ENCODE results near the gene EFCAB12.

DNA sequence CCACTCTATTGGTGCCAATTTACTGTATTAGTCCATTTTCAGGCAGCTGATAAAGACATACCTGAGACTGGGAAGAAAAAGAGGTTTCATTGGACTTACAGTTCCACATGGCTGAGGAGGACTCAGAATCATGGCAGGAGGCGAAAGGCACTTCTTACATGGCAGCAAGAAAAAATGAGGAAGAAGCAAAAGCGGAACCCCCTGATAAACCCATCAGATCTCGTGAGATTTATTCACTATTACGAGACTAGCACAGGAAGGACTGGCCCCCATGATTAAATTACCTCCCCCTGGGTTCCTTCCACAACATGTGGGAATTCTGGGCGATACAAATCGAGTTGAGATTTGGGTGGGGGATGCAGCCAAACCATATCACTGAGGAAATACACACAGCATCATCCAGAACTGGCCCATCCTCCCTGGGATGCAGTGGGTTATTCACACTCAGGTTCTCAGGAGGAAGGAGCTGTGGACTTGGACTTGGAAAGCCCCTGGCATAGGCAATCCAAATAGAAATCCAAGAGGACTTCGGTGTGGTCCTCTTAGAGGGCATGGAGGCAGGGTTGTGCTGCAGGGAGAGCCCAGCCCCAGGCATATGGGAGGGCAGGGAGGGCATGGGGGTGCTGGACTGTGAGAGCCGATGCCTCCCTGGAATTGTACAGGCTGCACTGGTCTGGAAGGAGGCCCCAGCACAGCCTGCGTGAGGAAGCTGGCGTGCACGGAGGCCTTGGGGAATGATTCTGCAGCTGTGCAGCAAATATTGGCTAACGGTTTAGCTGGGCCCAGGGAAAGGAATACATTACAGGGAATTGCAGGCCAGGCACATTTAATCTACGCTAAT, 62.9 kb downstream of the EFCAB12 start:
- TF ChIP-seq, protein P1, sequence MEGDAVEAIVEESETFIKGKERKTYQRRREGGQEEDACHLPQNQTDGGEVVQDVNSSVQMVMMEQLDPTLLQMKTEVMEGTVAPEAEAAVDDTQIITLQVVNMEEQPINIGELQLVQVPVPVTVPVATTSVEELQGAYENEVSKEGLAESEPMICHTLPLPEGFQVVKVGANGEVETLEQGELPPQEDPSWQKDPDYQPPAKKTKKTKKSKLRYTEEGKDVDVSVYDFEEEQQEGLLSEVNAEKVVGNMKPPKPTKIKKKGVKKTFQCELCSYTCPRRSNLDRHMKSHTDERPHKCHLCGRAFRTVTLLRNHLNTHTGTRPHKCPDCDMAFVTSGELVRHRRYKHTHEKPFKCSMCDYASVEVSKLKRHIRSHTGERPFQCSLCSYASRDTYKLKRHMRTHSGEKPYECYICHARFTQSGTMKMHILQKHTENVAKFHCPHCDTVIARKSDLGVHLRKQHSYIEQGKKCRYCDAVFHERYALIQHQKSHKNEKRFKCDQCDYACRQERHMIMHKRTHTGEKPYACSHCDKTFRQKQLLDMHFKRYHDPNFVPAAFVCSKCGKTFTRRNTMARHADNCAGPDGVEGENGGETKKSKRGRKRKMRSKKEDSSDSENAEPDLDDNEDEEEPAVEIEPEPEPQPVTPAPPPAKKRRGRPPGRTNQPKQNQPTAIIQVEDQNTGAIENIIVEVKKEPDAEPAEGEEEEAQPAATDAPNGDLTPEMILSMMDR (IDR thresholded peaks at IDR 0.05; ENCODE audit: low read depth, low read length): no peak
- no peak for TF ChIP-seq EZH2phosphoT487 (IDR thresholded peaks at IDR 0.05; ENCODE audit: low read depth)
